Measurements from ENCODE around the gene HSPA9.

The HSPA9 gene

GRCh38 chr5:138575194-138576015 is at the start of gene HSPA9:
HSPA9 (minus strand) TSS chr5:138575401; CDS start chr5:138575318, 83 bp downstream.
- peak; percentile 99 for DNase-seq

GRCh38 chr5:138623053-138623452 is 47.9 kb upstream of the HSPA9 start:
- no peak for DNase-seq

GRCh38 chr5:138622051-138622450 is 46.9 kb upstream of the HSPA9 start:
- DNase-seq, result no peak

- DNase-seq, result no peak
Measured at GRCh38 chr5:138620663-138621224, 45.5 kb upstream of the HSPA9 start.

- no peak for DNase-seq
Measured at GRCh38 chr5:138616508-138616907, 41.3 kb upstream of the HSPA9 start.

- DNase-seq, result no peak
Measured at GRCh38 chr5:138615461-138615860, 40.3 kb upstream of the HSPA9 start.

- DNase-seq, result no peak
Measured at GRCh38 chr5:138611678-138612218, 36.5 kb upstream of the HSPA9 start.

GRCh38 chr5:138610918-138611677 is 35.9 kb upstream of the HSPA9 start:
- no peak for DNase-seq

- no peak for DNase-seq
Measured at GRCh38 chr5:138610415-138610917, 35.3 kb upstream of the HSPA9 start.

GRCh38 chr5:138606378-138607064 is 31.3 kb upstream of the HSPA9 start:
- no peak for DNase-seq

GRCh38 chr5:138605254-138605972 is 30.2 kb upstream of the HSPA9 start:
- DNase-seq, result no peak

- no peak for DNase-seq
Measured at GRCh38 chr5:138604176-138604785, 29.1 kb upstream of the HSPA9 start.

- no peak for DNase-seq
Measured at GRCh38 chr5:138603249-138603920, 28.2 kb upstream of the HSPA9 start.

- no peak for DNase-seq
Measured at GRCh38 chr5:138602371-138603000, 27.3 kb upstream of the HSPA9 start.

GRCh38 chr5:138601444-138601843 is 26.2 kb upstream of the HSPA9 start:
- no peak for DNase-seq

- no peak for DNase-seq
Measured at GRCh38 chr5:138600446-138600845, 25.2 kb upstream of the HSPA9 start.

- no peak for DNase-seq
Measured at GRCh38 chr5:138597661-138598400, 22.6 kb upstream of the HSPA9 start.

GRCh38 chr5:138596105-138596881 is 21.1 kb upstream of the HSPA9 start:
- no peak for DNase-seq
